ENCODE results near the gene HIVEP2.

Gene HIVEP2

DNA sequence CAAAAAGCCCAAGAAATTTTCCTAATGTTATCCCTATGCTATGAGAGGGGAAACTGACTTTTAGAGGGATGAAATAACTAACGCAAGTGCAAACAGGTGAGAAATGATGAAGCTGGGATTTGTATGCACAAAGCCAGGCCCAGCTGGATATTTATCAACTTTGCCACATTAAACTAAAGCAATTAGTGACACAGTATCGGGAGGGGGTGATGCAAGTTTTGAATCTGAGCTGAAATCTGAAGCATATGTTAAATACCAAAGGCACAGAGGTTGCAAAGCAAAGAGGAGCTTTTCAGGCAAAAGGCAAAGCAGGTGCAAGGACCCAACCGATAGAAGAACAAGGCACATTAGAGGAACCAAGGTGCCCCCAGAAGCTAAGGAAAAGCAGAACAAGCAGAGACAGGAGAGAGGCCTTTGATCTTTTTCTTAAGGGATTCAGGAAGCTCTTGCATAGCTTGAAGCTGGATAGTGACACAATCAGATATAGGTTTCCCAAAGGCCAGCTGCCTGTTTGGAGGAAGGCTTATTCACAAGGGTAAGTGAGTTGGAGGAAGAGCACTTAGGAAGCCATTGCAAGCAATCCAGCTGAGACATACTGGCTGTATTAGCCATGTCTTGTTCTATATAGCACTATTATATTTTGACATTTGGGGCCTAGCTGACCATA lies 207.5 kb downstream of the HIVEP2 start:
- DNase-seq (ENCODE audit: low read depth in 3 of 3) = no peak

GRCh38 chr6:142735204-142735603 lies 209.8 kb downstream of the HIVEP2 start:
- no peak for DNase-seq (ENCODE audit: low read depth in 3 of 3)

DNA sequence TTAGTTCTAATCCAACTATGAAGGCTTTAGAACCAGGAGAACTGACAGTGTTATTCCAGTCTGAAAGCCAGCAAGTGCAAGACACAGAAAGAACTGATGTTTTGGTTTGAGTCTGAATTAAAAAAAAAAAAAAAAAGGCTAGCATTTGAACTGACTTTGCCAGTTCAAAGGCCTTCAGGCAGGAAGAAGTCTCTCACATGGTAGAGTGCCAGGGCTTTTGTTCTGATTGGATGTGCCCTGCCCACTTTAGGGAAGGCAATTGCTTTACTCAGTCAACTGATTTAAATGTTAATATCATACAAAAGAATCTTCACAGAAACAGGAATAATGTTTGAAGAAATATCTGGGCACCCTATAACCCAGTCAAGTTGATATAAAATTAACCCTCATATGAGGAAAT lies 212.2 kb downstream of the HIVEP2 start:
- no peak for DNase-seq (ENCODE audit: low read depth in 3 of 3)

DNA sequence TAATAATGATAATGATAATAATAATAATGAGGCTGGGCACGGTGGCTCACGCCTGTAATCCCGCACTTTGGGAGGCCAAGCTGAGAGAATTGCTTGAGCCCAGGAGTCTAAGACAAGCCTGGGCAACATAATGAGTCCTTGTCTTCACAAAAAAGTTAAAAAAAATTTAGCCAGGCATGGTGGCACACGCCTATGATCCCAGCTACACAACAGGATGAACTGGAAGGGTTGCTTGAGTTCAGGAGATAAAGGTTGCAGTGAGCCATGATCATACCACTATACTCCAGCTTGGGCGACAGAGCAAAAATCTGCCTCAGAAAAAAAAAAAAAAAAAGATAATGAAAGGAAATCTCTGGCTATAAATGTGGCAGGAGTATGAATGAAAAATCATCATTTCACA lies 213.4 kb downstream of the HIVEP2 start:
- no peak for DNase-seq (ENCODE audit: low read depth in 3 of 3)

DNA sequence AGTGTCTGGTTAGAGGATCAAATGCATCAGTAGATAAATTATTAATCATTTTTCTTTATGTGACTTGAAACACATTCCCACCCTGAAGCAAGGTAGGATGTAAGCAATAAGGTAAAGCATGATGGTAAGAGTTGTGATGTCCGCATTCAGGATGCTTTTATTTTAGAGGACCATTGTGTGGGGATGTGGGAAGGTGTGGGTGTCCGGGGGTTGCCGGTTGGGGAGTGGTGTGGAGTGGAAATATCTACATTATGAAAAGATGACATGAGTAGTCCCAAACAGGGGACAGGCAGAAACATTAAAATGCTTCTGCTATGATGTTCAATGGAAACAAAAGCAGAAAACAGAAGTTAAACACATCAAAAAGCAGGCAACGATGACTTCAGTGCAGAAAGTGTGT lies 215.4 kb downstream of the HIVEP2 start:
- no peak for DNase-seq (ENCODE audit: low read depth in 3 of 3)

DNA sequence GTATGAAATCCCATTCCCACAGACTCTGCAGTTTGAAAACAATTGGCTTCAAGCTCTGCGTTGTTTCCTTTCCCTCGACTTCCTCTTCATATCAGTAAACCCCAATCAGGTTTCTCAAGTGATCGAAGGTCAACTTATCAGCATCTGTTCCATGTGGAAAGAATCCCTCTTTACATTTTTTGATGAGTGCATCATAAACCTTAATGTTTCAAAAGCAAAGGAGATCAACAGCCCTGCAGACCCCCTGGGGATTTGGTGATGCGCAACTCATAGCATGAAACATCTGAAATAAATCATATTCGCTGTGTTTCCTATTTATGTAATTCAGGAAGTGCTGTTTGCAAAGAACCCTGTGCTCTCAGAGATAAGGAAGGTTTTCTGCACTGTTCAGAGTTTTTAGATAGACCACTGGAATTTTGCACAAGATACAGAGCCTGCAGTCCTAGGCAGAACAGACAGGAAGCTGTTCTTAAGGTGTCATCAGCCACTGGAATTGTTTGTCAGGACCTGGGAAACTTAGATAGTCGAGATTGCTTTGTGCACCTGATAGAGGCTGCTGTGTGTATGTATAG lies 216.0 kb downstream of the HIVEP2 start:
- DNase-seq (ENCODE audit: low read depth in 3 of 3) = no peak

GRCh38 chr6:142728364-142728763 lies 216.6 kb downstream of the HIVEP2 start:
- DNase-seq (ENCODE audit: low read depth in 3 of 3) = no peak

- no peak for DNase-seq (ENCODE audit: low read depth in 3 of 3)
Measured at GRCh38 chr6:142726616-142727015, 218.4 kb downstream of the HIVEP2 start.

DNA sequence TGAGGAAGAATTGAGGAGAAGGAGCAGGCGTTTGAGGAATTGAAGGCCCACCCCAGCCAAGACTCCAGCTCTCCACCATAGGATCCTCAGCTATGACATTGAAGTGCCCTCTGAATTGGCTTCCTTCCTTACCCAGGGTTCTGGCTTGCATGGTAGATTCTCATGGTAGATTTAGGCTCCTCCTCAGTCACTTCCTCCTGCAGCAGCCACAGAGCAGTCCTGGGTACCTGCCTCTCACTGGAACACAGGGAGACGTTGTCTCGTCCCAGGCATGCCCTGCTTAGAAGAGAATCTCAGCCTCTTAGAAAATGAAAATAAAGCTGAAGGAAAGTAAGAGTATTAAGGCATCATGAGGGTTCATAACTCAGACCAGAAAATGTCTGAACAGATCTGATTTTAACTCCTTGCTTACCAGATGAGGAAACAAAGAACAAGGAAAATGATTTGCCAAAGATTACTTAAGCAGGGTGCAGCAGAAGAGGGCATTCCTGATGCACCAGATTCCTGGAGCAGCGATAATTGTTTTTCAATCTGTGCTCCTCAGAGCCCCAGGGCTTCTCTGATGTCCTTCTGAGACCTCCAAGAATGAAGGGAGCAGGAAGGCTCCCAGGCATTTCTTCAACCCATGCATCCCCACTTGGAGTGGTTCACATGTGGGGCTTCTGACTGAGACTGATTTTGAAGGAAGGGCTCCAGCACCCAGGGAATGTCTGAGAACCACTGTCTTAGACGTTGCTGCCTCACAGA lies 219.8 kb downstream of the HIVEP2 start:
- DNase-seq (ENCODE audit: low read depth in 3 of 3) = no peak

GRCh38 chr6:142722841-142723240 lies 222.1 kb downstream of the HIVEP2 start:
- no peak for DNase-seq (ENCODE audit: low read depth in 3 of 3)

GRCh38 chr6:142722012-142722411 lies 223.0 kb downstream of the HIVEP2 start:
- no peak for DNase-seq (ENCODE audit: low read depth in 3 of 3)

DNA sequence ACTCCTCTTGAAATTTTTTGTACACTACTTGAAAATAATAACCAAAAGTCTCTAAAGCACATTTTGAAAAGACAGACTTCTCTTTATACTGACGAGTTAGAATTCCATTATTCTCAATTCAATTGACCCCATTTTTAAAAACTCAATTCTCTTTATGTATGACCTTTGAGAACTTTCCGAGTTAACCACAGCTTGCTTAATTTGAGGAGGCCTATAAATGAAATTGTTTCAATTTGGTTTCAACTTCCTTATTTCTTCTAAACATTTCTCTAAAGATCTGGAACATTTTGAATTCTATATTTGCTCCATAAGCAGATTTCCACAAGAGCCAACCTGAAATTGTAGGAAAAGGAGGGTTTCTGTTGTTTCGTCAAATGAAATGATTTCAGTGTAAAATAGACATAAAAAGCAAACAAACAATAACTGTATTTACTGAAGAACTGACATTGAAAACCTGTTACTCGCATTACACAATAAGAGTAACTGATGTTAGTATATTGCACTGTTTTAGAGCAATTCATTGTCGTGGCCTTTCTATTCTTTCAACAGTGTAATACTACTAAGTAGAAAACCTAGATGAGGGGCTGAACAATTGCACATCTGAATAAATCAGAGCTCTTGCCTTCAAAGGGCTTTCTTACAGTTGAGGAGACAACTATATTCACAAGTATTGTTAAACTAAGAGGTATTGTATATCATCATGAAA lies 223.6 kb downstream of the HIVEP2 start:
- no peak for DNase-seq (ENCODE audit: low read depth in 3 of 3)

GRCh38 chr6:142718667-142719191 lies 226.2 kb downstream of the HIVEP2 start:
- no peak for DNase-seq (ENCODE audit: low read depth in 3 of 3)

DNA sequence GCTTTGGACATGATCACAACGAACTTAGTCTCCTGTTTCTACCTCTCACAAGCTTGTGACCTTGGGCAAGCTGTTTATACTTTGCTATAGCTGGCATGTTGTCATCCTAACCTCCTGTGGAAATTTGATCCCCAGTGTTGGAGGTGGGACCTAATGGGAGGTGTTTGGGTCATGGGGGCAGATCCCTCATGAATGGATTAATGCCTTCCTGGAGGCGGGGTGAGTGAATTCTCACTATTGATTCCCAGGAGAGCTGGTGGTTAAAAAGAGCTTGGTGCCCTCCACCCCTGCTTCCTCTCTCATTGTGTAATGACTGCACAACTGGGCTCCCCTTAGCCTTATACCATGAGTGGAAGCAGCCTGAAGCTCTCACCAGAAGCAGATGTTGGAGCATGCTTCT lies 228.9 kb downstream of the HIVEP2 start:
- no peak for DNase-seq (ENCODE audit: low read depth in 3 of 3)

DNA sequence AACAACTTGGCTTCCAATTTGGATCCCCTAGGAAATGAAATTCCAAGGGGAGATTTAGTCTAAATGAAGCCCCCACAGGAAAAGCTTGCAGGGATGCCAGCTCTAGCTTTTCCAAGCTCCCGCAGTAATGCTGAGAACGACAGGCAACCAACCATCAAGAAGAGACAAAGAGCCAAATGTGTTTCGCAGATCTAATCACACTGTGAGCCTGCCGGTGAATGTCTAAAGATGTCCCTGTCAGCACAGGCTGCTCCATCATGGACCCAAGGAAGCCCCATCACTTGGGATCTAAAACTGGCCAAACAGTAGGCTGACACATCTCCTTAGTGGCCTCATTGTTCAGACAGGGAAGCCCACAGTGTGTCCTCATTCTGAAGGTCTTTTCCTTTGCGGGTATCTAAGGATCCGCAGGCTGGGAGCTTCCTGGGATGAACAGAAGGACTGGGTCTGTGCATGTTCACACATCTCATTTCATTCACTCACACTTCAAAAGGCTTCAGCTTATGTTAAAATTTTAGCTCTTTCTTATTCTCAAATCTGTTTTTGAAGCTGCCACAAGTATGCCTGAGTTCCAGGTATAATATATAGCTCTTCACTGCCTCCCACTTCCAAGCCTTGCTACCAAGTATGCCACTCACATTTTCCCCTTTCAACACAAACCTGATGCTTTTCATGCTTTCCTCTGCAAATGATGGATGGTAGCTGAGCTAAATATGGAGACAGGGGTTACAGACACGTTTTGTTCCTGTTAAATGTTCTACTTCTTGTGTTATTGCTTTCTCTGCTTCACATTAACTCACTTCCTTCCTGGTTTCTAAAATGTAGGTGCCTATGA lies 229.8 kb downstream of the HIVEP2 start:
- DNase-seq (ENCODE audit: low read depth in 3 of 3) = no peak

- DNase-seq (ENCODE audit: low read depth in 3 of 3) = no peak
Measured at GRCh38 chr6:142713959-142714358, 231.0 kb downstream of the HIVEP2 start.

DNA sequence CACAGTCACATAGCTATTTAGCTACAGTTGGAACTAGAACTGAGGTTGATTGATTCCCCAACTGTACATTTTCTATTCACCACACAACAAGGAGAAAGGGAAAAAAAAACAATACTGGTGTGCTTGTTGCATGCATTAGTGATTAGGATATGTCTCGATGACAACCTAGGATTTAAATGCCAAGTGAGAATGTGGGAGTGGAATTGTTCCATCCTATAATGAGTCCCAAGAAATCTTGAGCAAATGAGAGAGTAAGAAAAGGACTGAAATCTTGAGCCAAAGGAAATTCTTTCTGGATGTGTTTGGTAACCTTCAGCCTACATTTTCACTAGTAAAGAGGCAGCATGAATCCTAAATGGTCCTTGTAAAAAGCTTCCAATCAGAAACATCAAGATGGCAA lies 232.7 kb downstream of the HIVEP2 start:
- no peak for DNase-seq (ENCODE audit: low read depth in 3 of 3)

- no peak for DNase-seq (ENCODE audit: low read depth in 3 of 3)
Measured at GRCh38 chr6:142708651-142709050, 236.3 kb downstream of the HIVEP2 start.

DNA sequence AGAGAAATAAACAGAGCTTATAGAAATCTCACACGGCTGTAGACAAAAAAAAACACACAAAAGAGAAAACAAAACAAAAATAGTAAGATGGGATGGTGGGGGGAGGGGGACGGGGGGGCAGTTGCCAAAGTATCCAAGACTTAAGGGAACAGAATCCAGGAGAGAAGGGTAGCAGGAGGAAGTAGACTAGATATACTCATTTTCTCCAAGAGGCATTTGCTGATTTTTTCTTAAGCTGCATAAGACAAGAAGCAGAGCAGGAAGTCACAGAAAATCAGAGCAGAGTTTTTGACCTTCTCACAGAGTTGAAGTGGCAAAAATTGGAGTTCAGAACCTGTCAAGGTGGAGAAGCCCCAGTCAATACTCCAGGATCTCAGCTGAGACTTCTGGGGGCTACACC lies 237.7 kb downstream of the HIVEP2 start:
- DNase-seq (ENCODE audit: low read depth in 3 of 3) = no peak

DNA sequence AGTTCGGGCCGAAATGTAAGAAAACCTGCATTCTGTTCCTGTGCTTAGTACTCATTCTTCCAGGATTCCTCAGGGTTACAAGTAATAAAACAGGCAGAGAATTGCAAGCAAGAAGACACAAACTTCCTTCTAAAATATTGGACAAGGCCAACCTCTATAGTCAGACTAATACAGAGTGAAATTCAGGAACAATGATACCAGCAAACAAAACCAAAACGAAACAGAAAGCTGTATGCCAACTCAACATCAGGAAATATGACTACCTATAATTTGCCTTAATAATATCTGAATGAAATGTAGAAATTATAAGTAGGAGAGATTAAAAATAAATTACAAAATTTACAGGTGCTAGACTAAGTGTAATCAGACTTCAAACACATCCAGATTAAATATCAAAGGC lies 238.8 kb downstream of the HIVEP2 start:
- no peak for DNase-seq (ENCODE audit: low read depth in 3 of 3)

DNA sequence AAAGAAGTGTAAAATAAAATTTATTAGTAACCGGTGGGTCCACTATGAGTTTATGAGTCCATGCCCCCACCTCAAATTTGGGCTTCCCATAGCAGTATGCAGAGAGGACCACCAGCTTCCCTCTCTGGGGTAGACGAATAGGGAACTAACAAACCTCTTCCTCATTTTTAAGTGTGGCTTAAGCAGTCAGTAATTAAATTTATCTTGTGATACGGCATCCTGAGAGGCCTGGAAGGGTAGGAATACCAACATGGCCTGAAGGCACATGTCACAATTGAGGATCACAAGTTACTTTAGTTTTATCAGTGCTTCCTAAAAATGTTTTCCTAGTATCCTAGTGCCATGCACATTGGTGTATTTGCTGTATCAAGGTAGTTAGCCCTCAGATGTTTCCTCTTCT lies 239.9 kb downstream of the HIVEP2 start:
- DNase-seq (ENCODE audit: low read depth in 3 of 3) = no peak

All from stimulated activated CD4-positive, alpha-beta T cell treated with anti-CD3 and anti-CD28 coated beads, TNF-alpha, amount 100 ng/mL, for 24 hours (primary cell).